ENCODE measurements around the gene TBL1X. TPM values are rescaled to one million over a fixed set of nuclear protein-coding genes. Genes with fewer than 3 reads are reported as not detected.

The TBL1X gene
- total and polyA plus RNA-seq, 2 of the 13 experiments (the other 11 are each of a cell fraction or from before 2014, with no cell fraction given), result 17.6 to 19.9 TPM

DNA sequence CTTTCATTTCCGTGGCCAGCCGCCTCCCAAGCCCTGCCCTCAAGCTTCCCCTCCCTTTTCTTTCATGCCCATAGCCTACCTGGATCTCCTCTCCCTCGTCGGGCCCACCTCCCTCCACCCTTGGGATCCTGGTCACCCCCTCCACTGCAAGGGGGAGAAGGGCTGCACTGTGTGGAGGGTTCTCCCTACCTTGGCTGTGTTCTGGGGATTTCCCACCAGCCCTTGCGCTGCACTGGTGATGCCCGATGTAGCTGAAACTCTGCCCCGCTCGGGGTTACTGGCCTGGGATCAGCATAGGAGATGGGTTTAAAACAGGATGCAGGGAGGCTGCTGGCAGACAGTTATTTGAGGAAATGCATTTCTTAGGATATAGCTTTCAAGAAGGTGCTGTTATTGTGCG is 128.9 kb downstream of the TBL1X start (continued):
- TF ChIP-seq, protein P1, sequence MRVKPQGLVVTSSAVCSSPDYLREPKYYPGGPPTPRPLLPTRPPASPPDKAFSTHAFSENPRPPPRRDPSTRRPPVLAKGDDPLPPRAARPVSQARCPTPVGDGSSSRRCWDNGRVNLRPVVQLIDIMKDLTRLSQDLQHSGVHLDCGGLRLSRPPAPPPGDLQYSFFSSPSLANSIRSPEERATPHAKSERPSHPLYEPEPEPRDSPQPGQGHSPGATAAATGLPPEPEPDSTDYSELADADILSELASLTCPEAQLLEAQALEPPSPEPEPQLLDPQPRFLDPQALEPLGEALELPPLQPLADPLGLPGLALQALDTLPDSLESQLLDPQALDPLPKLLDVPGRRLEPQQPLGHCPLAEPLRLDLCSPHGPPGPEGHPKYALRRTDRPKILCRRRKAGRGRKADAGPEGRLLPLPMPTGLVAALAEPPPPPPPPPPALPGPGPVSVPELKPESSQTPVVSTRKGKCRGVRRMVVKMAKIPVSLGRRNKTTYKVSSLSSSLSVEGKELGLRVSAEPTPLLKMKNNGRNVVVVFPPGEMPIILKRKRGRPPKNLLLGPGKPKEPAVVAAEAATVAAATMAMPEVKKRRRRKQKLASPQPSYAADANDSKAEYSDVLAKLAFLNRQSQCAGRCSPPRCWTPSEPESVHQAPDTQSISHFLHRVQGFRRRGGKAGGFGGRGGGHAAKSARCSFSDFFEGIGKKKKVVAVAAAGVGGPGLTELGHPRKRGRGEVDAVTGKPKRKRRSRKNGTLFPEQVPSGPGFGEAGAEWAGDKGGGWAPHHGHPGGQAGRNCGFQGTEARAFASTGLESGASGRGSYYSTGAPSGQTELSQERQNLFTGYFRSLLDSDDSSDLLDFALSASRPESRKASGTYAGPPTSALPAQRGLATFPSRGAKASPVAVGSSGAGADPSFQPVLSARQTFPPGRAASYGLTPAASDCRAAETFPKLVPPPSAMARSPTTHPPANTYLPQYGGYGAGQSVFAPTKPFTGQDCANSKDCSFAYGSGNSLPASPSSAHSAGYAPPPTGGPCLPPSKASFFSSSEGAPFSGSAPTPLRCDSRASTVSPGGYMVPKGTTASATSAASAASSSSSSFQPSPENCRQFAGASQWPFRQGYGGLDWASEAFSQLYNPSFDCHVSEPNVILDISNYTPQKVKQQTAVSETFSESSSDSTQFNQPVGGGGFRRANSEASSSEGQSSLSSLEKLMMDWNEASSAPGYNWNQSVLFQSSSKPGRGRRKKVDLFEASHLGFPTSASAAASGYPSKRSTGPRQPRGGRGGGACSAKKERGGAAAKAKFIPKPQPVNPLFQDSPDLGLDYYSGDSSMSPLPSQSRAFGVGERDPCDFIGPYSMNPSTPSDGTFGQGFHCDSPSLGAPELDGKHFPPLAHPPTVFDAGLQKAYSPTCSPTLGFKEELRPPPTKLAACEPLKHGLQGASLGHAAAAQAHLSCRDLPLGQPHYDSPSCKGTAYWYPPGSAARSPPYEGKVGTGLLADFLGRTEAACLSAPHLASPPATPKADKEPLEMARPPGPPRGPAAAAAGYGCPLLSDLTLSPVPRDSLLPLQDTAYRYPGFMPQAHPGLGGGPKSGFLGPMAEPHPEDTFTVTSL (CRISPR knock-in tag; IDR thresholded peaks at IDR 0.05; ENCODE audit: borderline replicate concordance), result no peak
- TF ChIP-seq, protein P2, sequence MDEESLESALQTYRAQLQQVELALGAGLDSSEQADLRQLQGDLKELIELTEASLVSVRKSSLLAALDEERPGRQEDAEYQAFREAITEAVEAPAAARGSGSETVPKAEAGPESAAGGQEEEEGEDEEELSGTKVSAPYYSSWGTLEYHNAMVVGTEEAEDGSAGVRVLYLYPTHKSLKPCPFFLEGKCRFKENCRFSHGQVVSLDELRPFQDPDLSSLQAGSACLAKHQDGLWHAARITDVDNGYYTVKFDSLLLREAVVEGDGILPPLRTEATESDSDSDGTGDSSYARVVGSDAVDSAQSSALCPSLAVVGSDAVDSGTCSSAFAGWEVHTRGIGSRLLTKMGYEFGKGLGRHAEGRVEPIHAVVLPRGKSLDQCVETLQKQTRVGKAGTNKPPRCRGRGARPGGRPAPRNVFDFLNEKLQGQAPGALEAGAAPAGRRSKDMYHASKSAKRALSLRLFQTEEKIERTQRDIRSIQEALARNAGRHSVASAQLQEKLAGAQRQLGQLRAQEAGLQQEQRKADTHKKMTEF (CRISPR knock-in tag; IDR thresholded peaks at IDR 0.05), result no peak
- no peak for TF ChIP-seq ZNF792 (CRISPR knock-in tag; IDR thresholded peaks at IDR 0.05)
- no peak for TF ChIP-seq ZBTB42 (CRISPR knock-in tag; IDR thresholded peaks at IDR 0.05)
- TF ChIP-seq, protein P3, sequence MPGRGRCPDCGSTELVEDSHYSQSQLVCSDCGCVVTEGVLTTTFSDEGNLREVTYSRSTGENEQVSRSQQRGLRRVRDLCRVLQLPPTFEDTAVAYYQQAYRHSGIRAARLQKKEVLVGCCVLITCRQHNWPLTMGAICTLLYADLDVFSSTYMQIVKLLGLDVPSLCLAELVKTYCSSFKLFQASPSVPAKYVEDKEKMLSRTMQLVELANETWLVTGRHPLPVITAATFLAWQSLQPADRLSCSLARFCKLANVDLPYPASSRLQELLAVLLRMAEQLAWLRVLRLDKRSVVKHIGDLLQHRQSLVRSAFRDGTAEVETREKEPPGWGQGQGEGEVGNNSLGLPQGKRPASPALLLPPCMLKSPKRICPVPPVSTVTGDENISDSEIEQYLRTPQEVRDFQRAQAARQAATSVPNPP (CRISPR knock-in tag; IDR thresholded peaks at IDR 0.05), result no peak
- TF ChIP-seq PITX1 (CRISPR knock-in tag; IDR thresholded peaks at IDR 0.05), result no peak
- TF ChIP-seq, protein P4, sequence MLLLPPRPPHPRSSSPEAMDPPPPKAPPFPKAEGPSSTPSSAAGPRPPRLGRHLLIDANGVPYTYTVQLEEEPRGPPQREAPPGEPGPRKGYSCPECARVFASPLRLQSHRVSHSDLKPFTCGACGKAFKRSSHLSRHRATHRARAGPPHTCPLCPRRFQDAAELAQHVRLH (CRISPR knock-in tag; IDR thresholded peaks at IDR 0.05; ENCODE audit: borderline replicate concordance, low read depth), result no peak
- TF ChIP-seq LCORL (IDR thresholded peaks at IDR 0.05), result no peak
- no peak for TF ChIP-seq LCORL (CRISPR knock-in tag; IDR thresholded peaks at IDR 0.05)
- no peak for TF ChIP-seq ZNF333 (CRISPR knock-in tag; IDR thresholded peaks at IDR 0.05; ENCODE audit: borderline replicate concordance)
